Omental fat pad (tissue), 4 donors: ENCODE data around the gene RETN. TPM values are rescaled to one million over a fixed set of nuclear protein-coding genes. Genes with fewer than 3 reads are reported as not detected.
A peak's percentile ranks its signal among the peaks of the same experiment; 100 is the strongest.

Experiments
- ATAC-seq: fragments of 150-250 bp; one replicate; pipeline ENCODE4 v1.9.1; 2016; ENCODE audit warnings: mild to moderate bottlenecking, moderate library complexity; ENCODE audit not compliant: low FRiP score
- DNase-seq: peaks from one replicate; pipeline ENCODE4 v3.0.0-alpha.2; 2019; ENCODE audit warnings: low spot score
- total RNA-seq, 4 donors: library from RNA; depleted of rRNA; stranded (reverse); fragments of >200 nt; gene quantifications; one replicate each; pipeline ENCODE4 v1.1.0, GENCODE V29; 2016
- TF ChIP-seq, protein P1 (sequence below), 3 donors: fragments of 450-650 bp; IDR thresholded peaks; one replicate each; pipeline ENCODE4 v1.5.1; 2016 to 2017; ENCODE audit warnings: antibody characterized with exemption in 3 of 3, mild to moderate bottlenecking in 3 of 3, moderate library complexity in 2 of 3

The RETN gene
- total RNA-seq, 4 donors from 2014 or later, result 1.6 TPM; not detected in 3

DNA sequence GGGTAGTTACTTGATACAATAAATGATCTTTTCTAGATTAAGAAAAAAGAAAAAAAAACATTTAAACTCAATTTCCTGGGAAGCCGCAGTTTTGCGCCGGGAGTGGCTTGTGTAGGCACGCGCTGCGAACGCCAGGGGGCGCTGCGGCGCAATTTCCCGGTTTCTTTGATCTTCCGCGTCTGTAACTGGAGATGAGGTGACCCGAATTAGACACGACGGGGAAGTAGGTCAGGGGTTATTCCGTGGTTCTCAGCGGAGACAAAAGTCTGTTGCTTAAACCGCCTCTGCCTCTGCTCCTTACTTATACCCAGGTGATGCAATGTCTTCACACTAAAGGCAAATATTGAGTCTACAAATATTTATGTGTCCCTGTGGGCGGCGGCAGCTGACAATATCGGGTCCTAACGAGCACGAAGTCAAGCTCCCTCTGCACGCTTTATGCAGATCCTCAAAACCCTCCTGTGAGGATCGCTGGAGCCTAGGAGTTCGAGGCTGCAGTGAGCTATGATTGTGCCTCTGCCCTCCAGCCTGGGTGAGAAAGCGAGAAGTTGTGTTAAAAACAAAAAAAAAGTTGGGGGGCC, 16.7 kb upstream of the RETN start:
- ATAC-seq, result peak; percentile 62
- TF ChIP-seq, protein P1, sequence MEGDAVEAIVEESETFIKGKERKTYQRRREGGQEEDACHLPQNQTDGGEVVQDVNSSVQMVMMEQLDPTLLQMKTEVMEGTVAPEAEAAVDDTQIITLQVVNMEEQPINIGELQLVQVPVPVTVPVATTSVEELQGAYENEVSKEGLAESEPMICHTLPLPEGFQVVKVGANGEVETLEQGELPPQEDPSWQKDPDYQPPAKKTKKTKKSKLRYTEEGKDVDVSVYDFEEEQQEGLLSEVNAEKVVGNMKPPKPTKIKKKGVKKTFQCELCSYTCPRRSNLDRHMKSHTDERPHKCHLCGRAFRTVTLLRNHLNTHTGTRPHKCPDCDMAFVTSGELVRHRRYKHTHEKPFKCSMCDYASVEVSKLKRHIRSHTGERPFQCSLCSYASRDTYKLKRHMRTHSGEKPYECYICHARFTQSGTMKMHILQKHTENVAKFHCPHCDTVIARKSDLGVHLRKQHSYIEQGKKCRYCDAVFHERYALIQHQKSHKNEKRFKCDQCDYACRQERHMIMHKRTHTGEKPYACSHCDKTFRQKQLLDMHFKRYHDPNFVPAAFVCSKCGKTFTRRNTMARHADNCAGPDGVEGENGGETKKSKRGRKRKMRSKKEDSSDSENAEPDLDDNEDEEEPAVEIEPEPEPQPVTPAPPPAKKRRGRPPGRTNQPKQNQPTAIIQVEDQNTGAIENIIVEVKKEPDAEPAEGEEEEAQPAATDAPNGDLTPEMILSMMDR (IDR thresholded peaks at IDR 0.05), result peak in 2 of 3 donors; percentile 84 to 95

DNA sequence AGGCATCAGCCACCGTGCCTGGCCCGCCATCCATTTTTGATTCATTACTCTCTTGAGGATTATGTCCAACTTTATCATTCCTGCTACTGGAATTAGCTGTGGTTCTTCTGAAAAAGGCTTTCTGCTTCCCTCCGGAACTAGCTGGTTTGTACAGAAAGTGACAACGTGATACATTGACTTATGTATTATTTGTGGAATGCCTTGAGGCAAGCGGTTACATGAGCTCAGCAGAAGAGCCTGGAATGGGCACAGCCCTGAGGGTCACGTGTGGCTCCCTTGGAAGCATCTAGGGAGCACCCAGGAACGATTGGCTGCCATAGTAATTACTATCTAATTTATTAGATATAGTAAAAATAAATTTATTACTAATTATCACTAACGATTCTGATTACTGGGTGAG, 14.4 kb upstream of the RETN start:
- DNase-seq (no peak), ATAC-seq (no peak)
- TF ChIP-seq, protein P1 (IDR thresholded peaks at IDR 0.05), result no peak

More for the DNA sequence above, 16.7 kb upstream of the RETN start:
- DNase-seq, result peak; percentile 68

DNA sequence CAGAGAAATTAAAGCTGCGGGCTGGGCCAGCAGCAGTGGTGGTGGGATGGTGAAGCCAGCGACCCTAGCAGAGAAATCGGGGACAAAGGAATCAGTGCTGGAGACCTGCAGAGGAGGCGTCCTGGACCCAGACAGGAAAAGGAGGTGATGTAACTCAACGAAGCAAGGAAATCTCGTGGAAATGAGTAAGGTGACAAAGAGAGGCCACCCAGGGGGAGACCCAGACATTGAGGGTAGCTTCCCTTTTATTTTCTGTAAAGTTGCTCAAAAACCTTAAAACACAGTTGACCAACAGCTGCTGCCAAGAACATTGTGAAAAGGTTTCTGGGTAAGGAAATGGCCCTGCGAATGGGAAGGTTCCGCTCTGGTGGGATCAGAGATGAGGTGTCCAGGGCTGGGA, 13.3 kb upstream of the RETN start:
- TF ChIP-seq, protein P1 (IDR thresholded peaks at IDR 0.05), result no peak
- no peak for DNase-seq
- no peak for ATAC-seq

DNA sequence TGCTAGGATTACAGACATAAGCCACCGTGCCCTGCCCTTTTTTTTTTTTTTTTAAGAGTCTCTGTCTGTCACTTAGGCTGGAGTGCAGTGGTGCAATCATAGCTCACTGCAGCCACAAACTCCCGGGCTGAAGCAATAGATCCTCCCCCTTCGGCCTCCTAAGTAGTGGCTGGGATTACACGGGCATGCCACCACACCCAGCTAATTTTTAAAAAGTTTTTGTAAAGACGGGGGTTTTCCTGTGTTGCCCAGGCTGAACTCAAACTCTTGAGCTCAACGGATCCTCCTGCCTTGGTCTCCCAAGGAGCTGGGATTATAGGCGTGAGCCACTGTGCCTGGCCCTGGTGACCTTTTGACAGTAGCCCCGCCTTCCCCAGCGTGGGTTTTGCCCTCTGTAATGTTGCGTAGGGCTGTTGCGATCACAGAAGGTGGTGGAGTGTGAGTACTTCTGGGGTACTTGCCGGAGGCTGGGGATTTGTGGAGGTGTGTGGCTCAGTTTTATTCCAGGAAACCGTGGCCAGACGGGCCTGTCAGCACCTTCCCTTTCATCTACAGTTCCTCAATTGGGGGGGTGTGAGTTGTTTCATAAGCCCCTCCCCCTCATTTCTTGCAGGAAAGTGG, 11.6 kb upstream of the RETN start:
- peak; percentile 49 for ATAC-seq
- DNase-seq, result no peak
- TF ChIP-seq, protein P1 (IDR thresholded peaks at IDR 0.05), result no peak

DNA sequence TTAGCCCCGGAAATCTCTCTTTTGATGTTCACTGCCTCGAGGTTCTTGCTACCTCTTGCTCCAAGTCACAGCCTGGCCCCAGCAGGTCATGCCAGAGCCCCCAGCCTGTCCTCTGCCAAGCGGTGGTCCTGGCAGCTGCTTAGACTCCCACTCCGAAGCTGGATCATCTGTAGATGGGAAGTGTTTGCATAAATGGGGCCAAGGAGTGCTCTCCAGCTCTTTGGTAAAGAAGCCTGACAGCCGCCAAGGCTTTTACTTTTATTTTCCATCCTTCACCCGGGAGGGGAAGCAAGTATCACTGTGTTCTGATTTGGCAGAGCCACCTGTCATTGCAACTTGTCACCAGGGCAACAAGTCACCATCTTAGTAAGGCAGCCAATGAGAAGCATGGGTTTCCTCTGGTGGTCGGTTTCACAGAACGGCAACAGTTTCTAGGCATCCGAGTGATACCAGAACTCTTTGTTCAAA, 10.6 kb upstream of the RETN start:
- ATAC-seq (no peak), DNase-seq (no peak)
- TF ChIP-seq, protein P1 (IDR thresholded peaks at IDR 0.05), result no peak

DNA sequence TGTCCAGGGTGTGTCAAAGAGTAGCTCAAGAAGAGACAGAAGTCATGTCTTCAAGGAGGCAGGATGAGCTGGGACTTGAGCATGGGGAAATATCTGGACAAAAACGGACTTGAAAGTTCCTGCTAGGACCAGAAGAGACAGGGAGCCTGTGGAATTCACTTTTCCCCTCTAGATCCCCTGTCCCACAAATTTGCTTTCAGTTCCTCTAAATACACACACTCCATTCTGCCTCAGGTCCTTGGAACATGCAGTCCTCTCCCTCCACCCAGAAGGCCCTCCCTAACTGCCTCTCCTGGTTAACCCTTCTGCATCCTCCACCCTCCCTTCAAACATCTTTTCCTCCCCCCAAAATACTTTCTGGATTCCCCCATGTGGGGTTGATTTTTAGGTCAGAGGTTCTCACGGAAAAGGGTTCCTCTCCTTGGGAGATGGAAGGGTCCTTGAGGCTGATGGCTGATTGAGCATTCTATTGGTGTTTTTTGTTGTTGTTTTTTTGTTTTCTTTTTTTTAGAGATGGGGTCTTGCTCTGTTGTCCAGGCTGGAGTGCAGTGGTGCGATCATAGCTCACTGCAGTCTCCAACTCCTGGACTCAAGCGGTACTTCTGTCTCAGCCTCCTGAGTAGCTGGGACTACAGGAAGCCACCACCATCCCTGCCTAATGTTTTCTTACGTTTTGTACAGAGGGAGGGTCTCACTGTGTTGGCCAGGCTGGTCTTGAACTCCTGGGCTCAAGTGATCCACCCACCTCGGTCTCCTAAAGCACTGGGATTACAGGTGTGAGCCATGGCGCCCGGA, 6.9 kb upstream of the RETN start:
- ATAC-seq (no peak), DNase-seq (no peak)
- TF ChIP-seq, protein P1 (IDR thresholded peaks at IDR 0.05), result no peak
